ENCODE measurements around the gene MAN1A1.

Gene MAN1A1

GRCh38 chr6:119195848-119196247, 153.7 kb downstream of the MAN1A1 start:
- TF ChIP-seq REST (IDR thresholded peaks at IDR 0.05; ENCODE audit: low read depth): no peak
- TF ChIP-seq EGR1 (IDR thresholded peaks at IDR 0.05): no peak
- TF ChIP-seq, protein P1, sequence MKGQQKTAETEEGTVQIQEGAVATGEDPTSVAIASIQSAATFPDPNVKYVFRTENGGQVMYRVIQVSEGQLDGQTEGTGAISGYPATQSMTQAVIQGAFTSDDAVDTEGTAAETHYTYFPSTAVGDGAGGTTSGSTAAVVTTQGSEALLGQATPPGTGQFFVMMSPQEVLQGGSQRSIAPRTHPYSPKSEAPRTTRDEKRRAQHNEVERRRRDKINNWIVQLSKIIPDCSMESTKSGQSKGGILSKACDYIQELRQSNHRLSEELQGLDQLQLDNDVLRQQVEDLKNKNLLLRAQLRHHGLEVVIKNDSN (IDR thresholded peaks at IDR 0.05): no peak
- TF ChIP-seq ZBTB7A (IDR thresholded peaks at IDR 0.05; ENCODE audit: low read depth): no peak
- TF ChIP-seq CREB1 (IDR thresholded peaks at IDR 0.05; ENCODE audit: low read depth): no peak
- no peak for TF ChIP-seq CEBPB (IDR thresholded peaks at IDR 0.05)
- TF ChIP-seq YY1 (IDR thresholded peaks at IDR 0.05; ENCODE audit: low read depth): no peak
- no peak for TF ChIP-seq TEAD4 (IDR thresholded peaks at IDR 0.05)
- TF ChIP-seq RAD21 (IDR thresholded peaks at IDR 0.05; ENCODE audit: low read depth): no peak
- TF ChIP-seq, protein P2, sequence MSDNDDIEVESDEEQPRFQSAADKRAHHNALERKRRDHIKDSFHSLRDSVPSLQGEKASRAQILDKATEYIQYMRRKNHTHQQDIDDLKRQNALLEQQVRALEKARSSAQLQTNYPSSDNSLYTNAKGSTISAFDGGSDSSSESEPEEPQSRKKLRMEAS (IDR thresholded peaks at IDR 0.05): no peak
- no peak for TF ChIP-seq TCF12 (IDR thresholded peaks at IDR 0.05; ENCODE audit: low read depth)
- no peak for TF ChIP-seq FOXM1 (IDR thresholded peaks at IDR 0.05; ENCODE audit: borderline replicate concordance, low read depth)
- TF ChIP-seq EP300 (IDR thresholded peaks at IDR 0.05; ENCODE audit: borderline replicate concordance): no peak
- TF ChIP-seq TAF1 (IDR thresholded peaks at IDR 0.05; ENCODE audit: low read depth): no peak
- TF ChIP-seq NFIC (IDR thresholded peaks at IDR 0.05): no peak

GRCh38 chr6:119195204-119195603, 154.4 kb downstream of the MAN1A1 start:
- TF ChIP-seq, protein P1 (IDR thresholded peaks at IDR 0.05): no peak
- TF ChIP-seq EGR1 (IDR thresholded peaks at IDR 0.05) (no peak), TAF1 (IDR thresholded peaks at IDR 0.05; ENCODE audit: low read depth) (no peak), TCF12 (IDR thresholded peaks at IDR 0.05; ENCODE audit: low read depth) (no peak), YY1 (IDR thresholded peaks at IDR 0.05; ENCODE audit: low read depth) (no peak), REST (IDR thresholded peaks at IDR 0.05; ENCODE audit: low read depth) (no peak), FOXM1 (IDR thresholded peaks at IDR 0.05; ENCODE audit: borderline replicate concordance, low read depth) (no peak), TEAD4 (IDR thresholded peaks at IDR 0.05) (no peak), RAD21 (IDR thresholded peaks at IDR 0.05; ENCODE audit: low read depth) (no peak), NFIC (IDR thresholded peaks at IDR 0.05) (no peak), CREB1 (IDR thresholded peaks at IDR 0.05; ENCODE audit: low read depth) (no peak), EP300 (IDR thresholded peaks at IDR 0.05; ENCODE audit: borderline replicate concordance) (no peak), ZBTB7A (IDR thresholded peaks at IDR 0.05; ENCODE audit: low read depth) (no peak), CEBPB (IDR thresholded peaks at IDR 0.05) (no peak)
- TF ChIP-seq, protein P2 (IDR thresholded peaks at IDR 0.05): no peak

GRCh38 chr6:119193707-119194106, 155.9 kb downstream of the MAN1A1 start:
- TF ChIP-seq TAF1 (IDR thresholded peaks at IDR 0.05; ENCODE audit: low read depth) (no peak), YY1 (IDR thresholded peaks at IDR 0.05; ENCODE audit: low read depth) (no peak), REST (IDR thresholded peaks at IDR 0.05; ENCODE audit: low read depth) (no peak), NFIC (IDR thresholded peaks at IDR 0.05) (no peak), ZBTB7A (IDR thresholded peaks at IDR 0.05; ENCODE audit: low read depth) (no peak), EGR1 (IDR thresholded peaks at IDR 0.05) (no peak), CREB1 (IDR thresholded peaks at IDR 0.05; ENCODE audit: low read depth) (no peak), TCF12 (IDR thresholded peaks at IDR 0.05; ENCODE audit: low read depth) (no peak), EP300 (IDR thresholded peaks at IDR 0.05; ENCODE audit: borderline replicate concordance) (no peak), RAD21 (IDR thresholded peaks at IDR 0.05; ENCODE audit: low read depth) (no peak), TEAD4 (IDR thresholded peaks at IDR 0.05) (no peak), FOXM1 (IDR thresholded peaks at IDR 0.05; ENCODE audit: borderline replicate concordance, low read depth) (no peak), CEBPB (IDR thresholded peaks at IDR 0.05) (no peak)
- TF ChIP-seq, protein P1 (IDR thresholded peaks at IDR 0.05): no peak

GRCh38 chr6:119192200-119192599, 157.4 kb downstream of the MAN1A1 start:
- TF ChIP-seq, protein P2 (IDR thresholded peaks at IDR 0.05): no peak
- no peak for TF ChIP-seq TCF12 (IDR thresholded peaks at IDR 0.05; ENCODE audit: low read depth)
- no peak for TF ChIP-seq YY1 (IDR thresholded peaks at IDR 0.05; ENCODE audit: low read depth)
- TF ChIP-seq TAF1 (IDR thresholded peaks at IDR 0.05; ENCODE audit: low read depth): no peak
- TF ChIP-seq NFIC (IDR thresholded peaks at IDR 0.05): no peak
- no peak for TF ChIP-seq TEAD4 (IDR thresholded peaks at IDR 0.05)
- TF ChIP-seq REST (IDR thresholded peaks at IDR 0.05; ENCODE audit: low read depth): no peak
- no peak for TF ChIP-seq CEBPB (IDR thresholded peaks at IDR 0.05)
- no peak for TF ChIP-seq EGR1 (IDR thresholded peaks at IDR 0.05)
- TF ChIP-seq EP300 (IDR thresholded peaks at IDR 0.05; ENCODE audit: borderline replicate concordance): no peak
- TF ChIP-seq ZBTB7A (IDR thresholded peaks at IDR 0.05; ENCODE audit: low read depth): no peak
- TF ChIP-seq RAD21 (IDR thresholded peaks at IDR 0.05; ENCODE audit: low read depth): no peak
- TF ChIP-seq, protein P1 (IDR thresholded peaks at IDR 0.05): no peak
- TF ChIP-seq FOXM1 (IDR thresholded peaks at IDR 0.05; ENCODE audit: borderline replicate concordance, low read depth): no peak
- no peak for TF ChIP-seq CREB1 (IDR thresholded peaks at IDR 0.05; ENCODE audit: low read depth)

Measured in Ishikawa (cell line).